Endothelial cell of umbilical vein (primary cell): Measurements from ENCODE around the gene ADCY7. TPM values are rescaled to one million over a fixed set of nuclear protein-coding genes. Genes with fewer than 3 reads are reported as not detected.

Experiments
- BruUV-seq: library from RNA; stranded (reverse); fragments of 400-500 nt; replicated peaks from 2 replicates; lab custom pipeline; 2021; lab: Mats Ljungman, UMichigan
- CTCF ChIA-PET: fragments of 300-600, 350-600 bp; sonication (Branson Sonifier 250); formaldehyde crosslinking; loops from one replicate; lab custom pipeline; 2021; ENCODE audit warnings: antibody characterized with exemption, inconsistent platforms; lab: Charles Lee
- POLR2A ChIA-PET: fragments of 300-600, 350-600 bp; sonication (Branson Sonifier 250); formaldehyde crosslinking; loops from one replicate; lab custom pipeline; 2021; ENCODE audit warnings: antibody characterized with exemption, inconsistent platforms; lab: Charles Lee
- DNase-seq: peaks from one replicate; pipeline ENCODE4 v3.0.0-alpha.2; 2011; ENCODE audit warnings: low read depth, low spot score
- FAIRE-seq: peaks from 2 replicates; lab custom pipeline; 2011; peaks lifted over from hg19 to GRCh38; lab: Jason Lieb, UNC
- H2AFZ ChIP-seq: 2 replicates; pipeline ENCODE4 v1.6.0; 2012; ENCODE audit warnings: low read depth, low read length, control low read depth, inconsistent platforms
- H3K27ac ChIP-seq: 2 replicates; pipeline ENCODE4 v1.5.1; 2011; ENCODE audit warnings: low read depth, mild to moderate bottlenecking, control low read depth, low read length, moderate library complexity; ENCODE audit not compliant: insufficient read depth
- H3K27me3 ChIP-seq, 2 experiments: 2 replicates each; pipeline versions ENCODE4 v1.6.0 to v1.6.1; 2011; ENCODE audit warnings: low read length in 2 of 2, mixed read lengths in 1 of 2; ENCODE audit not compliant: control insufficient read depth in 2 of 2, insufficient read depth in 2 of 2
- H3K36me3 ChIP-seq, 2 experiments: 2 replicates in 1 of 2; 3 replicates in 1 of 2; pipeline ENCODE4 v1.5.1; 2011; ENCODE audit warnings: low read length in 2 of 2, mild to moderate bottlenecking in 1 of 2, moderate library complexity in 1 of 2; ENCODE audit not compliant: control insufficient read depth in 2 of 2, insufficient read depth in 2 of 2; ENCODE audit errors: extremely low read depth in 1 of 2
- H3K4me1 ChIP-seq: 3 replicates; pipeline ENCODE4 v1.5.1; 2011; ENCODE audit warnings: mild to moderate bottlenecking, low read length; ENCODE audit not compliant: control insufficient read depth, insufficient read depth; ENCODE audit errors: extremely low read depth
- H3K4me2 ChIP-seq: 2 replicates; pipeline ENCODE4 v1.6.1; 2011; ENCODE audit warnings: low read length, control low read depth, mixed read lengths; ENCODE audit not compliant: insufficient read depth
- H3K4me3 ChIP-seq, 3 experiments: fragments of 200-600 bp in 1 of 3; sonication (generic), shearing (Covaris generic) in 1 of 3; replicated peaks in 1 of 3; 2 replicates each; pipeline ENCODE4 v1.5.1; 2011 to 2016; ENCODE audit warnings: control low read depth in 3 of 3, low read length in 3 of 3, mild to moderate bottlenecking in 2 of 3, inconsistent platforms in 1 of 3, low read depth in 1 of 3, moderate library complexity in 1 of 3; ENCODE audit not compliant: insufficient read depth in 1 of 3
- H3K79me2 ChIP-seq: 2 replicates; pipeline ENCODE4 v1.6.0; 2012; ENCODE audit warnings: low read length, inconsistent platforms; ENCODE audit not compliant: control insufficient read depth, insufficient read depth
- H3K9ac ChIP-seq: replicated peaks from 2 replicates; pipeline ENCODE3; 2011; ENCODE audit warnings: low read length, control low read depth; ENCODE audit not compliant: insufficient read depth; ENCODE audit errors: extremely low read depth
- H3K9me1 ChIP-seq: replicated peaks from 3 replicates; pipeline ENCODE4 v1.6.0; 2011; ENCODE audit warnings: mild to moderate bottlenecking, low read length; ENCODE audit not compliant: control insufficient read depth, insufficient read depth; ENCODE audit errors: extremely low read depth
- H3K9me3 ChIP-seq: replicated peaks from 2 replicates; pipeline ENCODE4 v1.5.1; 2012; ENCODE audit warnings: low read length, inconsistent platforms; ENCODE audit not compliant: control insufficient read depth, insufficient read depth
- H4K20me1 ChIP-seq: replicated peaks from 2 replicates; pipeline ENCODE3; 2011; ENCODE audit warnings: mild to moderate bottlenecking, low read length; ENCODE audit not compliant: control insufficient read depth, insufficient read depth; ENCODE audit errors: extremely low read depth
- CTCF ChIP-seq, 2 donors: IDR thresholded peaks; 1 replicate in 1 of 2; 2 replicates in 1 of 2; pipeline ENCODE4 v1.5.1; 2011; ENCODE audit warnings: low read length in 2 of 2, mild to moderate bottlenecking in 2 of 2, moderate library complexity in 2 of 2, control low read depth in 1 of 2, inconsistent platforms in 1 of 2, low read depth in 1 of 2; ENCODE audit not compliant: insufficient read depth in 1 of 2; ENCODE audit errors: extremely low read depth in 1 of 2
- MYC ChIP-seq: IDR thresholded peaks from one replicate; pipeline ENCODE4 v1.6.1; 2011; ENCODE audit warnings: mild to moderate bottlenecking, low read depth, low read length
- POLR2AphosphoS5 ChIP-seq: IDR thresholded peaks from 2 replicates; pipeline ENCODE4 v1.6.1; 2012; ENCODE audit warnings: low read depth, mild to moderate bottlenecking, control low read depth, low read length, moderate library complexity; ENCODE audit not compliant: insufficient read depth
- dilution Hi-C: fragments of 300-500 bp; cut with MboI; formaldehyde crosslinking; loops from one replicate; pipeline ENCODE4 v1.15.0; 2019; ENCODE audit warnings: low sequenced_read_pairs; ENCODE audit not compliant: extremely low pct_ligation_motif_present
- intact Hi-C: fragments of 100-400 bp; cut with micrococcal nuclease; formaldehyde crosslinking; loops from one replicate; pipeline ENCODE4 v1.10.0; 2022
- polyA plus RNA-seq, 4 experiments: library from polyadenylated mRNA; depleted of rRNA in 3 of 4; stranded (reverse) in 3 of 4; unstranded in 1 of 4; fragments of >200 nt; gene quantifications; 2 replicates each; pipeline versions ENCODE4 v1.2.1 to v1.2.3, GENCODE V29; 2011 to 2012; ENCODE audit warnings: missing spikeins in 1 of 4
- total RNA-seq: library from RNA; stranded (reverse); gene quantifications from 2 replicates; pipeline ENCODE4 v1.2.3, GENCODE V29; 2021

The ADCY7 gene
- total and polyA plus RNA-seq, 2 donors (not counting 3 experiments of a cell fraction or from before 2014, with no cell fraction given): 3.5 to 9.3 TPM

GRCh38 chr16:50228364-50228868, 37.9 kb upstream of the ADCY7 start:
- FAIRE-seq (no peak), DNase-seq (no peak)
- intact Hi-C loops (no loop called here), dilution Hi-C loops (no loop called here)
- no peak overlapping the region for H3K4me3 ChIP-seq
- BruUV-seq: no TSS peak
- H3K36me3 ChIP-seq: peaks cover 2 to 12% of the 10 kb centered on the region in 2 experiments
- TF ChIP-seq MYC (no peak), CTCF (IDR thresholded peaks at IDR 0.05; ENCODE audit: extremely low read depth in 1 of 2, insufficient read depth in 1 of 2, low read depth in 1 of 2, low read length in 2 of 2) (no peak)
- H3K9ac ChIP-seq: no peak overlapping the region
- no peak overlapping the region for H3K27ac ChIP-seq
- POLR2A ChIA-PET: no interaction called here
- H3K27me3 ChIP-seq: no peaks in the 10 kb centered on the region
- H3K9me1 ChIP-seq: no peaks in the 10 kb centered on the region
- H3K79me2 ChIP-seq: no peaks in the 10 kb centered on the region
- CTCF ChIA-PET: interaction anchor here (0.9 to 1.6 kb wide), 3 partner anchors 17 to 437 kb away, joined by 3 read pairs; no protein-coding TSS in a partner anchor
- H3K4me1 ChIP-seq: no peaks in the 10 kb centered on the region
- no peak overlapping the region for H3K4me2 ChIP-seq
- H3K9me3 ChIP-seq: no peaks in the 10 kb centered on the region
- H4K20me1 ChIP-seq: no peaks in the 10 kb centered on the region
- H2AFZ ChIP-seq: no peak overlapping the region

- Histone ChIP-seq H2AFZ (no peak overlapping the region), H3K79me2 (no peaks in the 10 kb centered on the region), H3K4me2 (no peak overlapping the region), H3K9me3 (no peaks in the 10 kb centered on the region), H3K4me1 (no peaks in the 10 kb centered on the region), H3K27me3 (no peaks in the 10 kb centered on the region), H3K36me3 (peaks cover 2 to 12% of the 10 kb centered on the region in 2 experiments), H4K20me1 (no peaks in the 10 kb centered on the region), H3K9ac (no peak overlapping the region), H3K27ac (no peak overlapping the region), H3K4me3 (no peak overlapping the region), H3K9me1 (no peaks in the 10 kb centered on the region)
- ChIA-PET CTCF (interaction anchor here (0.8 to 1.0 kb wide), 2 partner anchors 98 to 436 kb away, joined by 3 read pairs; no protein-coding TSS in a partner anchor), POLR2A (no interaction called here)
- no TSS peak for BruUV-seq
- DNase-seq (no peak), FAIRE-seq (no peak)
- TF ChIP-seq POLR2AphosphoS5: no peak
- no peak for TF ChIP-seq CTCF (IDR thresholded peaks at IDR 0.05; ENCODE audit: extremely low read depth in 1 of 2, insufficient read depth in 1 of 2, low read depth in 1 of 2, low read length in 2 of 2)
- dilution Hi-C loops: no loop called here
- intact Hi-C loops: no loop called here
Observed at GRCh38 chr16:50229149-50229726, 37.1 kb upstream of the ADCY7 start.
